NCI-H524 treated with DMSO at 0.1 percent for 48 hours (cell line): Measurements from ENCODE around the gene GRK1.

ENCODE experiments used
- DNase-seq: peaks from one replicate; lab custom pipeline; 2025; lab: John Stamatoyannopoulos, UW

GRK1 gene

DNA sequence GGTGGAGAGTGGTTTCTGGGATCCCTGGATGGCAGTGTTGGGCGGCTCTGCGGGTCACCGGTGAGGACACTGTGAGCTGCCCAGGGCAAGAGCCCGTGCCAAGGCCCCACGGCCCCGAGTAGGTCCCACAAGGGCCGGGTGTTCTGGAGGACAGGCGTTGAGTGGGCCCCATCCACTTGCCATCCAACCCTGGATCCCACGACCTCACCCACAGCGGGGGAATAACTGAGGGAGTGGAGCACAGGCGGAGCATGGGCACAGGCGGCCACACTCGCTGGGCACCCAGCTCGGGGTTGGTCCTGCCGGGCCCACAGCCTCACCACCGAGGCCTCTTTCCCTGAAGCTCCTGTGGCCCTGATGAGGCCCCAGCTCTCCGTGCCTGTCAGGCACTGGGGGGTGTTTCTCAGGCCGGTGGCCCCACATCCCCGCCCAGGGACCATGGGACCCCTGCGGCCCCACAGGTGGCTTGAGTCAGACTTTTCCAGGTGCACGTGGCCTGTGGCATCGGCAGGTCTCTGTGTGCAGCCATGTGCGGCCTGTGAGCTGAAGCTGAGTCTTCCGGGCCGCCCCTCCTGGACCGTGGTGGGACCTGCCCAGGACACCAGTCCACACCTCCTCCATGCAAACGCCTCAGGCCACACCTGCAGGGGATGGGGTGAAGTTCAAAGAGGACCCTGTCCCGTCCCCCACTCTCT lies 108.6 kb downstream of the GRK1 start:
- DNase-seq, result no peak

DNA sequence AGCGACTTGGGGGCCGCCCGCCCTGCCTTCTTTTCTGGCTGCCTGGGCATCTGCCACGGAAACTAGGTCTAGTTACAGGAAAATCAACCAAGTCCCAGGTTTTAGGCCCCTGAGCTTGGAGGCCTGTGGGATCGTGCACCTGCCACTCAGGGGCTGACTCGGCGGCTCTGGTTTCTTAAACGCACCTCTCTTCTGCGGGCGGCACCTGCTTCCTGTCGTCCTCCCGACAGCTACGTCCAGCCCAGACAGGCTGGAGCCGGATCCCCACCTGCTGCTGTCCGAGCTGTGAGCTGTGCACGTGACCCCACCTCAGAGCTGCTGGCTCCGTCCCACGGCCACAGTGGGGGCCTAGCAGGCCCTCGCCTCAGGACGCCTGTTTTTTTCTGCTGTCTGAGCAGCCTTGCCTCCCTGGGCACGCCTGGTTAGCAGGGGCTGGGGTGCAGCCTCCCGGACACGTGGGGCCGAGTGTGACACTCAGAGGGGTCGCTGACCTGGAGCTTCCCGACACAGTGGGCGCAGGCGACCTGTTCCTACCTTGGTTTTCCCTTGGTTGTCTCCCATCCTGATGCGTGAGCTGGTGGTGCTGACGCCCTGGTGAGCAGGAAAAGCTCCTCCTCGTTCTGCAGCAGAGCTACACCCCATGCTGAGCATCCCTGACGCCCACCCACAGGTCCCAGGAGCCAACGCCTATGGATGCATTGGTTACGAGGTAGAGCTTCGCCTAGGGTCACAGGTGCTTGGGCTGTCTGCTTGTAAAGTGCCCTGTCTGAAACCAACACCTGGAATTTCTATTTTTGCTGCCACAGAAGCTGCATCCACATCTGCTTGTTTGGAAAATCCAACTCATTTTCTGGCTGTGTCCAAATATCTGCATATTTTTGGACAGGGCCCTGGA lies 109.5 kb downstream of the GRK1 start:
- no peak for DNase-seq

DNA sequence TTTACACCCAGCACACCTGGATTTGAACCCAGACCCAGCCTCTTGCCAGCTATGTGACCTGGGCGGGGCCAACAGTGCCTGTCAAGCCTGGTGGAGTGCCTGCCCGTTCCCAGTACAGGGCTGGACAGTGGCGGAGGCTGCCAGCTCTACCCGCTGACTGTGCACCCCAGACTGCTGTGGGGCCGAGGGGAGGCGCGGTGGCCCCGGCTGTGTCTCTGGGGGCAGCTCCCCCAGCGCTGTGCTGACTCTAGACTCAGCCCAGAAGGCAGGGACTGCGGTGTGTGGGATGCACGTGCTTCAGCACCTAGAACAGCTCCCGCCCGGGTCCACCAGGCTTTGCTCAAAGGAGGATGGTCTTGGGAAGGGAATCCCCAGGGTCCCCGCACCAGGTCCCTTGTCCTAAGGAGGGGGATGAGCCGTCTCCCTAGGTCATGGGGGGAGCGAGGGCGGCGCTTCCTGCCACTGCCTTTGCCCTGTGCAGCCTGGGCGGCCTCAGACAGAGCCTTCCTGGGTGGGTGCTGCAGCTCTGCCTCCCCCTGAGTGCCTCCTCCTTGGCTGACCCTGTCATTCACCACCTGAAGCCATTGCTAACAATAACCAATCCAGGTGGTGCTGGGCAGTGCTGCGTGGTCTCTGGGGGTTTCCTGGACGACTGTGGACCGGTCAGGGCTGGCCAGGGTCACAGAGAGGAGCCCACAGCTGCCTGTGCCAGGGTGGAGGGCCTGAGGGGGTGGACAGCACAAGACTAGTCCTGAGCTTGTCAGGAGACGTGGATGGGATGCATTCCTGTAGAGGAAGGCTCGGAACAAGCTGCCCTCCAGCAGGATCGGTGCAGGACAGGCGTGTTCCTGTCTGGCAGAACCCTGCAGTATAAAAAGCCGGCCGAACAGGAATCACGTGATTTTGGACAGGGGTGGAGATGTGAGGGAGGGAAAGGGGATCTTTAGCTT lies 110.6 kb downstream of the GRK1 start:
- DNase-seq, result no peak

DNA sequence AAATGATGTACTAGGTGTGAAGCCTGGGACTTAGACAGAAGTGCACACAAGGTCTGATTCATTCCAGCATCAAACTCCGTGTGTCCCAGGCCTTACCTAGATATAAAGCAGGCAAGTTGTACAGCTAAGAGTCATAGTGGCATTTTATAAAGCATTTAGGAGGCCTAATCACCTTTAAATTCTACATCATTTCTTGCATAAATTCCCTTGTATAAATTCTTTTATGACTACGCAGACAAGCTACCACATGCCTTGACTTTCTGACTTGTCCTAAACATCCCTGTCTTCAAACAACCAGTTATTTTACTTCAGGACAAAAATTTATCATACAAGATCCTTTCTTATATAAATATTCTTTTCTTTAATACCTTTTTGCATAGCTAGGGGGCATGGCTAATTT lies 114.6 kb downstream of the GRK1 start:
- DNase-seq, result no peak

- no peak for DNase-seq
These were observed 115.5 kb downstream of the GRK1 start for GRCh38 chr13:113782472-113782871.

GRCh38 chr13:113783200-113783881 lies 116.3 kb downstream of the GRK1 start:
- DNase-seq, result no peak

- DNase-seq, result no peak
These were observed 117.1 kb downstream of the GRK1 start for GRCh38 chr13:113783966-113784644.

GRCh38 chr13:113784645-113785024 lies 117.6 kb downstream of the GRK1 start:
- no peak for DNase-seq

GRCh38 chr13:113785051-113786010 lies 118.3 kb downstream of the GRK1 start:
- DNase-seq, result no peak

DNA sequence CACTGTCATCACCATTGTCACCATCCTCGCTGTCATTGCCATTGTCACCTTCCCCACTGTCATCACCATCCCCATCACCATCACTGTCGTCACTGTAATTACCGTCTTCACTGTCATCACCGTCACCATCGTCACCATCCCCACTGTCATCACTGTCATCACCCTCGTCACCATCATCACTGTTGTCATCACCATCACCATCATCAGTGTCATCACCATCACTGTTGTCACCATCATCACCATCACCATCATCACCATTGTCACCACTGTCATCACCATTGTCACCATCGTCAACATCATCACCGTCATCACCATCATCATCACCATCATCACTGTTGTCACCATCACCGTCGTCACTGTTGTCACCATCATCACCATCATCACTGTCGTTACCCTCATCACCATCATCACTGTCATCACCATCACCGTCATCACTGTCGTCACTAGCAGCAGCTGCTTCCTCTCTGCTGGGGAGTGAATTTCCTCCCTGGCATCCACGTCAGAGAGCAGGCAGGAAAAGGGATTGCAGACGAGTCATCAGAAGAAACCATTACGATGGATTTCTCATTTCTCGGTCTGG lies 119.3 kb downstream of the GRK1 start:
- no peak for DNase-seq
